HK-2 (cell line): ENCODE results near the gene TRIM14.
A peak's percentile ranks its signal among the peaks of the same experiment; 100 is the strongest.
"Not testable (repeated sequence)": the region's sequence is repeated elsewhere in the genome, so short reads cannot be mapped to it uniquely, and the experiment has no call there.

ENCODE experiments used
- DNase-seq: peaks from one replicate; pipeline ENCODE4 v3.0.0-alpha.2; 2018; ENCODE audit not compliant: unreplicated experiment

The TRIM14 gene

DNA sequence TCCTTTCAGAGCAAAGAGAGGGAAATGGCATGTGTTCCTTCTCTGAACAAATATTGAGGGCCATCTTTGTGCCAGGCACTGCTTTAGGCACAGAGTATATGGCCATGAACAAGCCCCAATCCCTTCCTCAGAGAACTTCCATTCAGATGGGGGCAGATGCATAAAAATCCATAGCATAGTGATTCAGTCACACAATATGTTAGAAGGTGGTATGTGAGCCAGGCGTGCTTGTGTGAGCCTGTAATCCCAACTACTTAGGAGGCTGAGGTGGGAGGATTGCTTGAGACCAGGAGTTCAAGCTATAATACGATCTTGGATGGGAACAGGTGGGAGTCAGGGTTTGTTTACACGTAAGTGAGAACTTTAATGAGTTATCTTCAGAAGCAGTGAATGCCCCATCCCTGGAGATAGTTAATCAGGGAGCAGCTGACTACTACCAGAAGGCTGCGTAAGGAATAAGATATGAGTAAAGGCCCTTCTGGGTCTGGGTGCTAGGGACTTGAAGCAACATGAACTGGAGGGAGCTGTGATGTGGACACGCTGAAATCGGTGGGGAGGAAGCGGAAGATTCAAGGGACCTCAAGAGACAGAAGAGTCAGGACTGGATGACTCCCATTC lies 35.3 kb downstream of the TRIM14 start:
- no peak for DNase-seq

DNA sequence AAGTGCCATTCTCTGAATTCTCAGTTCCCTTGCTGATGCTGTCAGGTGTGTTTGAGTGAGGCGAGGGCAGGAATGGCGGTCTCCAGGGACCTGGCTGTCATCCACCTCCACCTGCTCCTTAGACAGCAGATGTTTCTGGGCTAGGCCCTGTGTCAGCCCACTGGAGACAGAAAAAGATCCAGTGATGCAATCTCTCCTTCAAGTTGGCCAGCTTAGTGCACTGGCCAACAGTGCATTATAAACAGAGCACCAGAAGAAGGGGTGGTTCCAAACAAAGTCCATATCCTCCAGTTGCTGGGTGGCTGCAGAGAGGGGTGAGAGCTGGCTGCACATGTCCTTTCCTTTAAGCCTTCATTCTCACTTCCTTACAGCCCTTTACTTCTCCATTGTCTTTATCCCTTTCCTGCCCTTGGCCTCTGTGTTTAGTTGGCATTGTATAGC lies 35.9 kb downstream of the TRIM14 start:
- DNase-seq = no peak

DNA sequence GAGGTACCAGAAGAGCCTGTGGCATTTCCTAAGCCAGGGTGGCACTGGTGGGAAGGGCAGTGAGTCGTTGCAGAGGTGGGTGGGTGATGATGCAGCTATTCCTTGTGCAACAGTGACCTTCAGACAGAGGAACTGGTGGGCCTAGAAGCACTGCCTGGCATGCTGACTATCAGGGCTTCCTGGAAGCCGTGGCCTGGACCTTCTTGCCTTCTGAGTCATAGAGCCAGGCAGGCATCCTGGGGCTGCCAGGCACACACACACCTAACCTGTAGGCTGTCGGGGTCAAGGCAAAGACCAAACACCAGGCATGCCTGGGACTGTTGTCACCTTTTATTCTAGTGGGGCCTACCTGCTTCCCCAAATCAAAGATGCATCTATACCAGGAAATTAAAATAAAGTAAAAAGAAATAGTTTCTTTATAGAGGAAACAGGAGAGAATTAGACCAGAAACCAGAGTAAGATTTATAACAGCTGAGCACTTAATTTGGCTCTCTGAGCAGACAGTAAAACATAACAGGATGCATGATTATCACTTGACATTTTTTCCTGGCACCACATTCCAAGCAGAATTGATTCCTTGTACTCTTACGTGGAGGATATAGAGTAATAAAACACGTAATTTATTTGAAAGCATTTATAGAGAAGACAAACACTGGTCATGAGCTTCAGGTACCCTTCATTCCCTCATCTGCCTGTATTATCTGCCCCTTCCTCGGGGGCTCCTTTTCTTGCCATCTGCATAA lies 37.4 kb downstream of the TRIM14 start:
- peak; percentile 47 for DNase-seq

DNA sequence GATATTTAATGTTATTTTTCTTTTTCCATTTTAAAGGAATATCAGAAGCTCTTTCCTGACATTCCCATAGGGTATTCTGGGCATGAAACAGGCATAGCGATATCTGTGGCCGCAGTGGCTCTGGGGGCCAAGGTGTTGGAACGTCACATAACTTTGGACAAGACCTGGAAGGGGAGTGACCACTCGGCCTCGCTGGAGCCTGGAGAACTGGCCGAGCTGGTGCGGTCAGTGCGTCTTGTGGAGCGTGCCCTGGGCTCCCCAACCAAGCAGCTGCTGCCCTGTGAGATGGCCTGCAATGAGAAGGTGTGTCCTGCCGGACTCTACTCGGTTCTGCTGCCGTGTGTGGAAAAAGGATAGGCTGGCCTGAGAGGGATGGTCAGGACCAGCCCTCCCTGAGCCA lies 38.2 kb downstream of the TRIM14 start:
- no peak for DNase-seq

DNA sequence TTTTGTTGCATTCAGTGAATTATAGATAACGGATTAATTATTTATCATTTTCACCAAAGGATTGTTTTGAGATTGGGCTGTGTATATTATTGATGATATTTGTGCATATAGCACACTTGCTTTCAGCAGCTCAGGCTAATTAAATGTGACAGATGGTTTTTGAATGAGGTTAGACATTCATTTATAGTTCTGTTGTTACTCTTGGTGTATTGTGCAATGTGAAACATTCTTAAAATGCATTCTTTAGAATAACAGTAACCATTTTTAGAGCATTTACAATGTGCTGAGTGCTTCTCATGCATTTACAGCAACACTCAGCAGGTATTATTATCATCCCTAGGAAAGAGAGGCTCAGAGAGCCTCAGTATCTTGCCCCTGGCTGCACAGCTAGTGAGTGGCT lies 38.7 kb downstream of the TRIM14 start:
- no peak for DNase-seq

DNA sequence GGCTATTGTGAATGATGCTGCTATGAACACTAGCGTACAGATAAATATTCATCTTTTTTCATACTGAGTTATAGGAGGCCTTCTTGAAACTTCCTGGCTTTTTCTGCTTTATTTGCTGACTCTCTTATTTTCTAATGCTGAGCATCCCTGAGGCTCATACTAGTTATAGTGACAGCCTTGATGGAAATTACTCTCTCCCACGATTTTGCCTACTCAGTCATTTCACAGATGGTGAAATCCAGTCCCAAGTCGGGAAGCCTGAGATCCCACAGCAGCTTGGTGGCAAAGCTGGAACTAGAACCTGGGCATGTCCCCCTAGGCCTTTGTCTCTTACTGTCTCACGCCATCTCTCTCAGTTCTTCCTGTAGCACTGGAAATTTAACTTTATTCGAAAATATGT lies 40.1 kb downstream of the TRIM14 start:
- no peak for DNase-seq

DNA sequence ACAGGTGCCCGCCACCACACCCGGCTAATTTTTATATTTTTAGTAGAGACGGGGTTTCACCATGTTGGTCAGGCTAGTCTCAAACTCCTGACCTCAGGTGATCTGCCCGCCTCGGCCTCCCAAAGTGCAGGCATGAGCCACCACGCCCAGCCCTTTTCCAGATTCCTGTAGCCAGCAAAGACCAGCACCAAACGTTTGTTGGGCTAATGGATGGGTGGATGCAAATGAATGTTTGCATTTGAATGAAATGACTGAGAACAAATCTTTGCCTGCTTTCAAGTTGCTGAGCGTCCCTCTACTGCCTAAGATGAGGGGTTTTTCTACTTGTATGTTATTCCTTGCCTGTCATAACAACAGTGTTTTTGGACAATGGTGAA lies 42.5 kb downstream of the TRIM14 start:
- not testable (repeated sequence) for DNase-seq

DNA sequence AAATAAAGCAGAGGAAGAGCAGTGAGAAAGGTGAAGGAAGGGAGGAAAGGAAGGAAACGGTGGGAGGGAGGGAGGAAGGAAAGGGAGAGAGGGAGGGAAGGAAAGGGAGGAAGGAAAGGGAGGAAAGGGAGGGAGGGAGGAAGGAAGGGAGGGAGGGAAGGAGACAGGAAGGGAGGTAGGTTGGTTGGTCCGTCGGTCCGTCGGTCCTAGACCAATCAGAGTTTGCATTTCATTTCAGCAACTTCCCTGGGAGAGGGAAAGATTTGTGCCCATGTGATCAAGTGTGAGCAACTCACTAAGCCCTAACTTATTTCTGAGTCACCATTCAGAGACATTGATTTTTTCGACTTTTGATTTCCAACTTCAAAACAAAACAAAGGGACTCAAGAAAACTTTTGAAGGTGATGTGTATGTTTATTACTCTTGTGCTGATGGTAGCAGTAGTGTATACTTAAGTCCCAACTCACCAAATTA lies 43.7 kb downstream of the TRIM14 start:
- DNase-seq = peak; percentile 36

DNA sequence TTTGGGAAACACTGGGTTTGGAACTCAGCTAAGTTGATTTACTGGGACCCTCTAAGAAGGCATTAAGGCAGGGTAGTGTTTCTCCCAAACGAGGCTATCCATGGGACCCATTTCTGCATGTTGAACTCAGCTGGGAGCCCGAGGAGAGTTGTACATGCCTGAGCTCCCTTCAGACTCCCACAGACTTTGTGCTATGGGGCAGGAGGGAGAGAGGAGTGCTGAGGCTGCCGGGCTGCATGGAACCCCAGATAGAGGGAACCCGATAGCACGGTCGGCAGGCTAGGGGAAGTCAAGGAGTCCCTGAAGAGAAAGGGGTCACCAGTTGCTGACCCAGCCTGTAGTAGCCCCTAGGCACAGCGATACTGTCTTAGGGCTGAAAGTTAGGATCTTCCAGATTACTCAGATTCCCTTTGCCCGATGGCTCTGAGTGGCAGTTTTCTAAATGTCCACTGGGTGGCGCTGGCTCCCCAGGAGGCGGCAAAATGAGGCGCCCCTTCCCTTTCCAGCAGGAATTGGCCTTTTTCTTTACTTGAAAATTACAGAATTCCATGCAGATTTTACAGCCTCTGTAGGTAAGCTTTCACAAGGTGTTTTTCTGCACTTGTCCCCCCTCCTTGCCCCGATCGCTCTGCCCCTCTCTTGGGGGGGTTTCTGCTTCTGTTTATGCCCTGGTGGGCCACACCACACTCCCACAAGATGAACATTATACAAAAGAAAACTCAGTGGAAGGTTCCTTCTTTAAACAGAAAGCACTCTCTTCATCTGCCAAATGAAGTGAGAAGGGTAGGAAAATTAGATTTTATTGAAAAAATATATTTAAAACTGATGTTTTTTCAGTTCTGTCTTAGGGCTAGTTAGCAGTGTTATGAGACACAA lies 44.7 kb downstream of the TRIM14 start:
- peak; percentile 79 for DNase-seq

DNA sequence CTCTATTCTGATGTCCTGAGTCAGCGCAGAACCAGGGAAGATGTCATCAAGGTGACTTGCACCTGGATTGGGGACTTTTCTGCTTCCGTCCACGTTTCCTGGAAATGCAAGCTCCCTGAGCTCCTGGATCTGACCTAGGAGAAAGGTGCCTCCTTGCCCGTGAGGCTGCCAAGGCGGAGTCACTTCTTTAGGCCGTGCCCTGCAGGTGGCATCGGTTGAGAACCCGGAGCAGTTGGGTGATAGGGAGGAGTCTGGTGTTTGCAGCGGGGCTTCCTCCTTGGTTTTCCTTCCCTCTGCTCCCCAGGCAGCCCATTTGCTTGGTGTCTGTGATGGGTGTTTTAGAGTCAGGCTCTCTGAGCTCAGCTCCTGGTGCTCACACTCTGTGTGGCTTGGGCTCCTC lies 47.3 kb downstream of the TRIM14 start:
- no peak for DNase-seq

DNA sequence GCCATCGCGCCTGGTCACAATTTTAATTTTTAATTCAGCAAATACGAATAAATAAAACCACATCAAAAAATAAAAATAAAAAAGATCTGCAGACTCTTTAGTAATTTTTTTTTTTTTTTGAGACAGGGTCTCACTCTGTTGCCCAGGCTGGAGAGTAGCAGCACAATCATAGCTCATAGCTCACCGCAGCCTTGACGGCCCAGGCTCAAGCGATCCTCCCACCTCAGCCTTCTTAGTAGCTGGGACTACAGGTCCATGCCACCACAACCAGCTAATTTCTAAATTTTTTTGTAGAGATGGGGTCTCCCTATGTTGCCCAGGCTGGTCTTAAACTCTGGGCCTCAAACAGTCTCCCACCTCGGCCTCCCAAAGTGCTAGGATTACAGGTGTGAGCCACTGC lies 48.3 kb downstream of the TRIM14 start:
- DNase-seq = no peak

DNA sequence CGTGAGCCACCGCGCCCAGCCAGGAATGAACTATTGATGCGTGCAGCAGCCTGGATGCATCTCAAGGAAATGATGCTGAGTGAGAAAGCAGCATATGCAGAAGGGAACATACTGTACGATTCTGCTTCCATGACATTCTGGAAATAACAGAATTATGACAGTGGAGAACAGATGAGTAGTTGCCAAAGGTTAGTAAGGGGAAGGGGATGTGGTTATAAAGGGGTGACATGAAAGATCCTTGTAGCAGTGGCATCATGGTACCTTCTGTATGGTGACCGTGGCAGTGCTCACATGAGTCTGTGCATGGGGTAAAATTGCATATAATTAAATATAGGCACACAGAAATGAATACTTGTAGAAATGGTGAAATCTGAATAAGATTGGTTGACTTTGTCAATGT lies 49.5 kb downstream of the TRIM14 start:
- no peak for DNase-seq

DNA sequence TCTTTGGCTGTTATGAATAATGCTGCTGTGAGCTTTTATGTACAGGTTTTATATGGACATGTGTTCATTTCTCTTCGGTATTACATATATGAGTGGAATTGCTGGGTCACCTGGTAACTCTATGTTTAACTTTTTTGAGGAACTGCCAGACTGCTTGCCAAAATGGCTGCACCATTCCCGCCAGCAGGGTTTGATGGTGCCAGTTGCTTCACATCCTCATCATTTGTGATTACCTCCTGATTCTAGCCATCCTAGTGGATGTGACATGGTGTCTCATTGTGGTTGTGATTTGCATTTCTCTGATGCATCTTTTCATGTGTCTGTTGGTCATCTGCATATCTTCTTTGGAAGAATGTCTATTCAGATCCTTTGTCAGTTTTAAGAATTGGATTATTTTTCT lies 51.8 kb downstream of the TRIM14 start:
- no peak for DNase-seq

DNA sequence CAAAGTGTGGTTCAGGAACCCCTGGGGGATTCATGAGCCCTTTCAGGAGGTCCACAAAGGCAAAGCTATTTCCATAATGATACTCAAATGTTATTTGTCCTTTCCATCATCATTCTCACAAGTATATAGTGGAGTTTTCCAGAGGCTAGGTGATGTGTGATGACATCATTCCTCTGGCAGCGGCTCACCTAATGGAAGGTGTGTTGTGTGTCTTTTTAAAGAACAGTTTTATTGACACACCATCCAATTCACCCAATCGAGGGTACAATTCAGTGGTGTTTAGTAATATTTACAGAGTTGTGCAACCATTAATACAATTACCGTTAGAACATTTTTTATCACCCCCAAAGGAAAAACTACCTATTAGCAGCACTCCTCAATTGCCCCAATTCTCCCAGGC lies 52.8 kb downstream of the TRIM14 start:
- DNase-seq = no peak

DNA sequence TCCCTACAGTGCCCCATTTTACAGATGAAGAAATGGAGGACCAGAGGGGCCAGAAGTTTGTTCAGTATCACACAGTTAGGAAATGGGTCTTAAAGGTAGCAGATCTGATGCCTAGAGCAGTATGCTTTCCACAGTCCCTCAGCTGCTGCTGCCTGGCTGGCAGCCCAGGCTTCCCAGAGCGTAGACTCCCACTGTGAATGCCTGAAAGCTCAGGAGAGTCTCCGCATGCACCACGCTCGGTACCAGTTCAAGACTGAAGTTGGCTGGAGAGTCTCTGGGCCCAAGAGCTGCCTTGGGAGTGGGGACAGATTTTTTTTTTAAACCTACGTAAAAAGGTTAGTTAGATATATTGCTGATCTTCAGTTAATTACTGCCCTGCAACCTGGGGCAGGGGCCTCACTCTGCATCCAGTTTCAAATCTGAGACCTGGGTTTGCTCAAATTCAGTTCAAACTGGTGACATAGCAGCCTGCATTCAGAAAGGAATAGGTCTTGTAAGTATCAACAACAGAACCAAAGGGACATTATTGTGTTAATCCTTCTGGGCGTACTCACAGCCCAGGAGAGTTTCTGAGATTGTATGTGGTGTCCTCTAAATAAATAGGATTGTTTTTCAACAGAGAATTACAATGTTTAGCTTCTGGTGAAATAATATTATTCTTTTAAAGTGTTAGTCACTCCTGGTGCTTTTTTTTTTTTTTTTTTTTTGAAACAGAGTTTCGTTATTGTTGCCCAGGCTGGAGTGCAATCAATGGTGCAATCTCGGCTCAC lies 54.2 kb downstream of the TRIM14 start:
- DNase-seq = no peak

DNA sequence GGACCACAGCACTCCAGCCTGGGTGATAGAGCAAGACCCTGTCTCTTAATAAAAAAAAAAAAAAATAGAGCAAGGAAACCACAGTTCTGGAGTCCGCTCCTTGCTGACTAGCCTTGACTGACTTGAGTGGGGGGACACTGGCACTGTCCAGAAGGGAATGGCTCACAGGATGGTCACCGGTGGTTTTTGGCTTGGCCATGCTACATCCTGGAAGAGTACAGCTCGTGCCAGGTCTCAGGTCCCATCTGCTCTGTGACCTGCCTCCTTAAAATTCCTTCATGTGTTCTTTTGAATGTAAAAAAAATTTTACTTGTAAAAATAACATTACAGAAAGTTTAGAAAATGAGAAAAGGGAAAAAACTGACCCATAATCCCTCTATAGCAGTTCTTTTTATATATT lies 56.9 kb downstream of the TRIM14 start:
- DNase-seq = no peak

DNA sequence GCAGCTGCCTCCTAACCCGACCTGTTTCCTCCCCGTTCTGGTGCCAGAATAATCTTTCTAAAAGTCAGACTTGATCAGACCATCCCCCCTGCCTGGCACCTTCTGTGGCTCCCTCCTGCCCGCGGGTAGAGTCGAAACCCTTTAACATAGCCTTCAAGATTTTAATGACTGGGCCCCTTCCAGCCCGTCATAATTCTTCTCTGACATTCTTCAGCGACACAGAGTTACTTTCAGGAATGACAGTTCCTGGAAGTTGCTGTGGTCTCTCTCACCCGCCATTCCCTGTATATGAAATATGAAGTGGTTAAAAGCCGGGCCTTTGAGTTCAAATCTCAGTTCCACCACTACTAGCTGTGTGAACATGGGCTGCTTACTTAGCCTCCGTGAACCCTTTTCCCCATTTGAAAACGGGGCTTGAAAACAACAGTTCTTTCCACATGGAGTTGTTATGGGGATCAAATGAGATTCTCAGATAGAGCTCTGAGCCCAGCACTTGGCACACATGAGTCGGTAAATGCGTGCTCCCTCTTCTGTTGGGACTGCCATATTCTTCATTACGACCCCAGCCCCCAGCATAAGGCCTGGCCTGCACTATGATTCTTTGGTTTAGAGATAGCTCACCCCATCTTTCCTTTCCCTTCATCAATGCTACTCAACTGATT lies 61.8 kb downstream of the TRIM14 start:
- peak; percentile 18 for DNase-seq

DNA sequence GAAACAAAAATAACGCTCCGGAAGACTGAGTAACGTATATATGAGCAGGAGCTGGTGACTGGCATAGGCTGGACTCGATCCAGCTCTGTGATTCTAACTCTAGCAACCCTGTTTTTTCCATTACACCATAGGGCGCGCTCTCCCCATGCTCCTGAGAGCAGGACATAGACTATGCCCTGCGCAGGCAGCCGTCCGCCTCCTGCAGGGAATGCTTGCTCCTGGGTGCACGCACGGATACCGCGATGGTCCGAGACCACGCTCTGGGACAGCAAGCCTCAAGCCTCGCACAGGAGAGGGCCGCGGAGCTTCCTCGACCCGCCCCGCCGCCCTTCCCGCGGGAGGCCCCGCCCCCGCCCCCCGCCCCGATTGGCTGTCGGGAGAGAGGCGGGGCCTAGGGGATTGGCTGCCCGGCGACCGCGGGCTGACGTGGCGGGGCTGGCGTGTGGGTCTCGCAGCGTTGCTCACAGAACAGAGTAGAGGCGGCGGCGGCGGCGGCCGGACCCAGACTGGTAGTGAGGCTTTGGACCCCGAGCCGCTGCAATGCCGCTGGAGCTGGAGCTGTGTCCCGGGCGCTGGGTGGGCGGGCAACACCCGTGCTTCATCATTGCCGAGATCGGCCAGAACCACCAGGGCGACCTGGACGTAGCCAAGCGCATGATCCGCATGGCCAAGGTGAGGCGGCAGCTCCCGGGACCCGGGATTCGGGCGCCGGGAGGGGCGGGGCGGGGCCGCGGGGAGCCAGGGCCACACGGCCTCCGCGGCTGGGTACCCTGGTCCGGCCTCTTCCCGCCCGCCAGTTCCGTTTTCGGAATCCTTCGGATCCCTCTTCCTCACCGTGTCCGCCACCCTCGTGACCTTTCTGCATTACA lies 62.5 kb downstream of the TRIM14 start, which contains the start of gene NANS:
Gene NANS (plus strand): TSS at position 464 of the 869 bp plus-strand sequence. CDS start 77 bp downstream, at position 541.
- DNase-seq = peak; percentile 95

DNA sequence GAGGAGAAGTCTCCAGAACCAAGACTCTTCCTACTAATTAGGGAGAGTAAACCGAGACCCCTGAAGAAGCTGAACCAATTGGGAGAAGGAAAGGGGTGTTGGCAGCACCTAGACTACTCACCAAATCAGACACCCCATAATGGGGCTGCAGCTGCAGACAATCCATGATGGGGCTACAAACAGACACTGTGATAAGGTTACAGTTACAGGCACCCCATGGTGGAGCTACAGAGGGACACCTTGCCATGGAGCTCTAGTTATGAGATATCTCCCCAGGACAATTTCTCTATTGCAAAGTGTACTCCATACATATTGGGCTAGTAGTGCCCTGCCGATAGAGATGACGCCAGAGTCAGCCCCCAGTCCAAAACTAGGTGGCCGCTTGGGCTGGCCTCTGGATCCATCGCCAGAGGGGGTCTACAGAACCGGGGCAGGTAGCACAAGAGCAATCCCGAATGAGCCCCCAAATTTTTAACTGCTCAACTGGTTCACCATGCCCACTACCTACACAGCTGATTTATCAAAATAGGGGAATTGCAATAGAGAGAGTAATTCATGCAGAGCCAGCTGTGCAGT lies 64.6 kb downstream of the TRIM14 start:
- DNase-seq = no peak

DNA sequence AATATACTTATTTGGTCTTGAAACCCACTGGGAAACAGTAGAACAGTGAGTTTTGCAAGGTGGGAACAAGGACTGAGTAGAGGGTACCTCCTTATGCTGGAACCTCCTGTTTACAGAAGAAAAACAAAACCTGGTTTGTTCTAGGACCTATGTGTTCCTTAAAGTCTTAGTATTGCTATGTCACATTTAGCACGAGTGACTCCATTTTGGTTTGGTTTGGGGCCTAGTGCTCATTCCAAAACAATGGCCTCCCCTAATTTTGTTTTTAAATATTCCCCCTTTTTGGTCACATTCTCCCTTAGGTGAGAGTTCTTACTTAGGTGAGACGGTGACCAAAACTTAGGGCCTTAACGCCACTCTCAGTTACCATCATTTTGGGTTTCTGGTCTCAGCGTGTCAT lies 68.7 kb downstream of the TRIM14 start:
- DNase-seq = no peak
